Activated CD8-positive, alpha-beta T cell treated with anti-CD3 and anti-CD28 coated beads for 36 hours (primary cell): ENCODE measurements around the gene NEK7. TPM values are rescaled to one million over a fixed set of nuclear protein-coding genes. Genes with fewer than 3 reads are reported as not detected.

Source experiments
- ATAC-seq: fragments of 200-7000 bp; cut with Tn5 transposase; one replicate; pipeline ENCODE4 v1.10.0; 2021; ENCODE audit warnings: mild to moderate bottlenecking, moderate library complexity
- CTCF ChIA-PET: fragments of 350-600 bp; sonication (Branson Sonifier 250); formaldehyde crosslinking; loops from one replicate; lab custom pipeline; 2021; ENCODE audit warnings: antibody characterized with exemption; lab: Charles Lee
- POLR2A ChIA-PET: fragments of 350-600 bp; sonication (Branson Sonifier 250); formaldehyde crosslinking; loops from one replicate; lab custom pipeline; 2021; ENCODE audit warnings: antibody characterized with exemption; lab: Charles Lee
- DNase-seq: peaks from one replicate; pipeline ENCODE4 v3.0.0-alpha.2; 2020
- H3K27ac Mint-ChIP-seq: one replicate; pipeline ENCODE4 v1.8.0; 2021; ENCODE audit warnings: mild to moderate bottlenecking, mixed read lengths
- H3K27me3 Mint-ChIP-seq: one replicate; pipeline ENCODE4 v1.8.0; 2021; ENCODE audit warnings: mixed read lengths
- H3K36me3 Mint-ChIP-seq: one replicate; pipeline ENCODE4 v1.8.0; 2021; ENCODE audit warnings: low read depth, mixed read lengths
- H3K4me1 Mint-ChIP-seq: one replicate; pipeline ENCODE4 v1.8.0; 2021; ENCODE audit warnings: low read depth, mixed read lengths
- H3K4me3 Mint-ChIP-seq: one replicate; pipeline ENCODE4 v1.8.0; 2021; ENCODE audit warnings: mild to moderate bottlenecking, moderate library complexity, mixed read lengths
- H3K9me3 Mint-ChIP-seq: one replicate; pipeline ENCODE4 v1.8.0; 2021; ENCODE audit warnings: mixed read lengths
- intact Hi-C: fragments of 100-400 bp; cut with micrococcal nuclease; formaldehyde crosslinking; loops from one replicate; pipeline ENCODE4 v1.10.0; 2022
- total RNA-seq, 2 experiments: library from RNA; stranded (reverse); gene quantifications; one replicate each; pipeline ENCODE4 v1.2.3, GENCODE V29; 2021
- TF ChIP-seq, protein P1 (sequence below): fragments of 200-600 bp; IDR thresholded peaks from one replicate; pipeline ENCODE4 v1.8.0; 2022; ENCODE audit warnings: antibody characterized with exemption, mild to moderate bottlenecking

Gene NEK7
- total RNA-seq, 2 experiments from 2014 or later: 71.4 to 76.4 TPM

- peaks cover 18% of the 10 kb centered on the region for H3K4me1 Mint-ChIP-seq
- TF ChIP-seq, protein P1, sequence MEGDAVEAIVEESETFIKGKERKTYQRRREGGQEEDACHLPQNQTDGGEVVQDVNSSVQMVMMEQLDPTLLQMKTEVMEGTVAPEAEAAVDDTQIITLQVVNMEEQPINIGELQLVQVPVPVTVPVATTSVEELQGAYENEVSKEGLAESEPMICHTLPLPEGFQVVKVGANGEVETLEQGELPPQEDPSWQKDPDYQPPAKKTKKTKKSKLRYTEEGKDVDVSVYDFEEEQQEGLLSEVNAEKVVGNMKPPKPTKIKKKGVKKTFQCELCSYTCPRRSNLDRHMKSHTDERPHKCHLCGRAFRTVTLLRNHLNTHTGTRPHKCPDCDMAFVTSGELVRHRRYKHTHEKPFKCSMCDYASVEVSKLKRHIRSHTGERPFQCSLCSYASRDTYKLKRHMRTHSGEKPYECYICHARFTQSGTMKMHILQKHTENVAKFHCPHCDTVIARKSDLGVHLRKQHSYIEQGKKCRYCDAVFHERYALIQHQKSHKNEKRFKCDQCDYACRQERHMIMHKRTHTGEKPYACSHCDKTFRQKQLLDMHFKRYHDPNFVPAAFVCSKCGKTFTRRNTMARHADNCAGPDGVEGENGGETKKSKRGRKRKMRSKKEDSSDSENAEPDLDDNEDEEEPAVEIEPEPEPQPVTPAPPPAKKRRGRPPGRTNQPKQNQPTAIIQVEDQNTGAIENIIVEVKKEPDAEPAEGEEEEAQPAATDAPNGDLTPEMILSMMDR: no peak
- intact Hi-C loops: no loop called here
- H3K27ac Mint-ChIP-seq: no peak overlapping the region
- DNase-seq: no peak
- ChIA-PET CTCF (no interaction called here), POLR2A (no interaction called here)
- no peaks in the 10 kb centered on the region for H3K9me3 Mint-ChIP-seq
- ATAC-seq: no peak
- no peak overlapping the region for H3K4me3 Mint-ChIP-seq
- no peaks in the 10 kb centered on the region for H3K27me3 Mint-ChIP-seq
- H3K36me3 Mint-ChIP-seq: peaks cover 8% of the 10 kb centered on the region
These were observed 135.1 kb downstream of the NEK7 start for GRCh38 chr1:198291924-198292323.

- Mint-ChIP-seq H3K27me3 (no peaks in the 10 kb centered on the region), H3K27ac (no peak overlapping the region), H3K36me3 (peaks cover 16% of the 10 kb centered on the region), H3K9me3 (no peaks in the 10 kb centered on the region), H3K4me3 (no peak overlapping the region), H3K4me1 (peaks cover 17% of the 10 kb centered on the region)
- ATAC-seq: no peak
- TF ChIP-seq, protein P1: no peak
- DNase-seq: no peak
- intact Hi-C loops: no loop called here
- CTCF ChIA-PET: interaction anchor here (1.2 kb wide), 1 partner anchor 170 kb away, joined by 3 read pairs; no protein-coding TSS in a partner anchor
- POLR2A ChIA-PET: no interaction called here
These were observed 138.4 kb downstream of the NEK7 start for GRCh38 chr1:198295225-198295624.

GRCh38 chr1:198295971-198296370 lies 139.2 kb downstream of the NEK7 start:
- Mint-ChIP-seq H3K4me1 (peaks cover 15% of the 10 kb centered on the region), H3K36me3 (peaks cover 20% of the 10 kb centered on the region), H3K27ac (no peak overlapping the region), H3K9me3 (no peaks in the 10 kb centered on the region), H3K4me3 (no peak overlapping the region), H3K27me3 (no peaks in the 10 kb centered on the region)
- DNase-seq (no peak), ATAC-seq (no peak)
- ChIA-PET POLR2A (no interaction called here), CTCF (no interaction called here)
- intact Hi-C loops: no loop called here
- TF ChIP-seq, protein P1: no peak

- ChIA-PET CTCF (no interaction called here), POLR2A (no interaction called here)
- no peaks in the 10 kb centered on the region for H3K9me3 Mint-ChIP-seq
- intact Hi-C loops: no loop called here
- H3K36me3 Mint-ChIP-seq: peaks cover 25% of the 10 kb centered on the region
- no peaks in the 10 kb centered on the region for H3K27me3 Mint-ChIP-seq
- no peak overlapping the region for H3K27ac Mint-ChIP-seq
- peaks cover 8% of the 10 kb centered on the region for H3K4me1 Mint-ChIP-seq
- TF ChIP-seq, protein P1: no peak
- no peak for DNase-seq
- H3K4me3 Mint-ChIP-seq: no peak overlapping the region
- ATAC-seq: no peak
These were observed 140.5 kb downstream of the NEK7 start for GRCh38 chr1:198297281-198297680.

GRCh38 chr1:198298640-198299039 lies 141.8 kb downstream of the NEK7 start:
- Mint-ChIP-seq H3K36me3 (peaks cover 26% of the 10 kb centered on the region), H3K27me3 (no peaks in the 10 kb centered on the region), H3K27ac (no peak overlapping the region), H3K4me1 (peaks cover 11% of the 10 kb centered on the region), H3K9me3 (no peaks in the 10 kb centered on the region), H3K4me3 (no peak overlapping the region)
- ChIA-PET POLR2A (no interaction called here), CTCF (interaction anchor here (1.2 kb wide), 1 partner anchor 168 kb away, joined by 4 read pairs; no protein-coding TSS in a partner anchor)
- DNase-seq (no peak), ATAC-seq (no peak)
- TF ChIP-seq, protein P1: no peak
- intact Hi-C loops: no loop called here
